ENCODE measurements around the gene FMO1.
"Not testable (repeated sequence)": the region's sequence is repeated elsewhere in the genome, so short reads cannot be mapped to it uniquely, and the experiment has no call there.

The FMO1 gene

DNA sequence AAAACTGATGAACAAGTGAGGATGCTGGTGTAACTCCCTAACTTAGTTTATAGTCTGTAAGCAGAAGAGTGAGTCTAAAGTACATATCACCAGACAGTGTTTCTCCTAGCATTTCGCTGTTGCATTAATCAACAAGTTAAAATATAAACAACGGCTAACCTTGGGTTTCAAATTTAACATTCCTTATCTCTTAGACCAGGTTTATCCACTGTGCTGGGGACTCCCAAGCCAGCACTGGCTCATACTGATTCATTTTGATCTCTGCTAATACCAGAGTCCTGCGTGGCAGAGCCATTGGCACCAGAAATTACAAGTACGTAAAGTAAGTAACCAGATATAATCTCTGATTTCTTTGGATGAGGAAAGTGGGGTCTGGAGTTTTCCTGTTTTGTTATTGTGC, at the start of gene FMO1:
Gene FMO1, plus strand, starts transcription at position 193 of the 400 bp plus-strand sequence. CDS start 9,594 bp downstream, outside the sequence.
- no peak for DNase-seq

- DNase-seq, result no peak
These were observed 44.0 kb upstream of the FMO1 start for GRCh38 chr1:171204296-171204695.

GRCh38 chr1:171206204-171206977, 41.9 kb upstream of the FMO1 start:
- DNase-seq, result no peak

DNA sequence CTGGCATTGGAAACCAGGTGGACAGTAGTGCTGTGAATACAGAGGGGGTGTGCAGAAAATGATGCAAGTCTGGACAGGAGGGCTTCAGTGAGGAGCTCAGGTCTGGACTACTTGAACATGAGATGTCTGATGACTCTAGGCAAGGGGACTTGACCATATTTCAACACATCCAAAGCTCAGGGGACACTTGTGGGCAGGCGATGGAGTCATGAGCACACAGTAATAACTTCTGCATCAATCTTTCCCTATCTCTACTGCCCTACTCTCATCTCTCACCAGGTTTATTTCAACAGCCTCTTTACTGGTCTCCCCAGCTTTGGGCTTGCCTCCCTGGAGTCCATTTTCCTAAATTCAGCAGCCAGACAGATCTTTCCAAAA, 41.3 kb upstream of the FMO1 start:
- no peak for DNase-seq

- DNase-seq, result no peak
These were observed 40.9 kb upstream of the FMO1 start for GRCh38 chr1:171207377-171207776.

DNA sequence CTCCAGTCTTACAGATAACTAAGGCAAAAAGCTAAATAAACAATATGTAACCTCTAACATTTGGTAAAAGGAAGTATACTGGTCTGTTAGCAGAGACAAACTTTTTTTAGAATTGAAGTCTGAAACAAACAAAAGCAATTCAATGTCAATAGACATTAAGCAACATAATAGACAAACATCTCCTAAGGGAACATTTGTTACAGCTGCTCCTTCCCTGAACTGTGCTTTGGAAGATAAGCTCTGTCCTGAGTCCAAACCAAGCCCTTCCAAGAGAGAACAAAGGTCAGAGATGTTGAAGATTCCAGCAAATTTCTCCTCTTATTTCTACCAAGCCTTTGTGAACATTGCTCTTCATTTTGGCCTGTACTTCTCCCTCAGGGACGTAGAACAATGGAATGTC, 37.9 kb upstream of the FMO1 start:
- no peak for DNase-seq

DNA sequence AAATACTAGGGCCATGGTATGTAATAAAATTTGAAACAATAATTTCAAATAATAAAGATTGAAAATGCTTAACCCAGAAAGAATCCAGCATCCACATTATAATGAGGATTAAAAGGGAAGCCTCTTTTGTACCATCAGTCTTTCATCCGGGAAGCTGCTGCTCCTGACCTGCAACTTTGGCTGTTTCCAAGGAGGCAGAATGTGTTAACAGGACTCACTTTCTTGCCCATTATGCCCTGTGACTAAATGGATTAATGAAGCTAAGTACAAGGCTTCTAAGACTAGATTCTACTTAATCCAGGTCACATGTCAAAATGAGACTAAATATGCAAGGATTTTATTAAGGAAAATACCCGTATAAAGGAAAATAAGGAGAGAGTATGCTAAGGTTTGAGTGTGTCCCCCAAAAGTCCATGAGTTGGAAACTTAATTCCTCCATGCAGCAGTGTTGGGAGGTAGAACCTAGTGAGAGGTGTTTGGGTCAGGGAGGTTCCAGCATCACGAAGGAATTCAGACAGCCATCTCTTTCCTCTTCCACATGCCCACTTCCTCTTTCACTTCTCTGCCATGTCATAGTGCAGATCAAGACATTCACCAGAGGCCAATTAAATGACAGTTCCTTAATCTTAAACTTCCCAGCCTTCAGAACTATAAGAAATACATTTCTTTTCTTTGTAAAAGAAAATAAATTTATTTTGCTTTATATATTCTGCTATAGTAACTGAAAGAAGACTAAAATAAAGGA, 35.5 kb upstream of the FMO1 start:
- no peak for DNase-seq

GRCh38 chr1:171213559-171214454, 34.5 kb upstream of the FMO1 start:
- DNase-seq, result no peak

- no peak for DNase-seq
These were observed 30.4 kb upstream of the FMO1 start for GRCh38 chr1:171217658-171218443.

DNA sequence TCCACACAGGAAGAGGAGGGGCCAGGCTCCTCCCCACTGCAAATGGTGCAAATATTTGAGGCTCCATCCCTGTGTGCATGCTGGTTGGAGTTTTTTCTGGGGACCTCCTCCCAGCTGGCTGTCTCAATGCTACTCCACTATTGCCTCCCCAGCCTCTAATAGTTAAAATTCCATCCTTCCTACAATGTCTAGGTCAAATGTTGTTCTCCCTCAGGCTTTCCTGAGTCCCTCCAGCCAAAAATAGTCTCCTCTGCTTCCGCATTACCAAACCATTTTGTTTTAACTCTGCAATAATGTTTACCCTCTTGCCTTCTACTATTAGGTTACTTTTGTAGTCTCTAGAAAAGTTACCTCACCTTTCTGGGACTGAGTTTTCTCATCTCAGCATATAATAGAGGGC, 29.6 kb upstream of the FMO1 start:
- DNase-seq, result no peak

DNA sequence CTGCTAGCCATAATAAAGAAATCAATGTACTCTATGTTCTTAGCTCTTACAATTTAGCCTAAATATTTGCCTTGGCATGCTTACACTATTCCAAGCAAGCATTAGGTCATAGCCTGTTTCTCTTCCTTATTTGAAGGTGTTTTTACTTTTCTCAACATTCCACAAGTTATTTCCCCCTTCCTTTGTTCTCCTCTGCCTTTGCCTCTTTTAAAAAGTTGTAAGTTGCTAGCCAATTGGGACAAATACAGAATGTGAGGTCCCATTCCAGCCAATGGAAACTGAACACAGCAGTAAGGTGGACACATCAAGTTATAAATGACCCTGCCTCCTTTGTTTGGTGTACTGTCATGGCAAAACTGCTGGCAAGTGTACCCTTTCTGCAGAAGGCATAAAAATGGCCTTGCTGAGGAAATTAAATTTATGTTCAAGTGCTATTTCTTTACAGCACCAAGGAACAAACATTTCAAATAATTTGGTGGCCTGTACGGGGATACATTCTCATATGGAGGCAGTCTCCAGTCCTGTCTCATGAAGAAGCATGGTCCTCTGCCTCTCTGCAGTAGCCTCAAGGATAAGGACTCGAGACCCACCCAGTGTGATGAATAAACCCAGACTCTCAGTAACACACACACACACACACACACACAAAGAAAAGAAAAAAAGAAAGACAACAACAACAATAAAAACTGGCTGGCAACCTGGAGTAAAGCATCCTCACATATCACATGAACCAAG, 28.8 kb upstream of the FMO1 start:
- DNase-seq, result no peak

GRCh38 chr1:171220081-171220420, 28.2 kb upstream of the FMO1 start:
- no peak for DNase-seq

GRCh38 chr1:171220581-171221054, 27.7 kb upstream of the FMO1 start:
- no peak for DNase-seq

- DNase-seq, result no peak
These were observed 26.4 kb upstream of the FMO1 start for GRCh38 chr1:171221665-171222591.

- no peak for DNase-seq
These were observed 25.4 kb upstream of the FMO1 start for GRCh38 chr1:171222936-171223335.

- not testable (repeated sequence) for DNase-seq
These were observed 24.0 kb upstream of the FMO1 start for GRCh38 chr1:171224257-171224656.

GRCh38 chr1:171226747-171227370, 21.4 kb upstream of the FMO1 start:
- no peak for DNase-seq

DNA sequence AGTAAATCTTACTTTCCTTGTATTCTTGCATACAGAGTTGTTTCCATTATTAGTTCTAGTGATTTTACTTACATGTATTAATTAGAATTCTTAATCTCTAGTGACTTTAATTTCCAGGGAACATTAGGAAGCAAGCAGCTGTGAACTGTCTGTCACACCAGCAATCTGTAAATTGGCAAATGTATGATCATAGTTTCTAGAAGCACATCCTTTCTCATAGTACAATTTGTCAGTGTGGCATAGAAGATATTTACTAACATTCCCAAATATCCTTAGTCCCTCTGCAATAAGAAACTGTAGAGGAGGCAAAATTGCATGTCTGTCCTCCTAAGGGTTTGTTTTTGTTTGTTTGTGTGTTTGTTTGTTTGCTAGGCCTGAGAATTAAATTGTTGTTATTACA, 17.0 kb upstream of the FMO1 start:
- DNase-seq, result no peak

GRCh38 chr1:171233183-171233582, 15.1 kb upstream of the FMO1 start:
- no peak for DNase-seq

- DNase-seq, result not testable (repeated sequence)
These were observed 12.1 kb upstream of the FMO1 start for GRCh38 chr1:171236231-171236630.
